Fibroblast of lung (primary cell): ENCODE measurements around the gene MUSTN1.

Source experiments
- CTCF ChIP-seq, 2 donors: IDR thresholded peaks in 1 of 2; conservative IDR thresholded peaks in 1 of 2; 1 replicate in 1 of 2; 2 replicates in 1 of 2; pipeline ENCODE4 v1.5.1; 2011 to 2012; ENCODE audit warnings: low read length in 2 of 2, control low read depth in 1 of 2, inconsistent platforms in 1 of 2, low read depth in 1 of 2, mild to moderate bottlenecking in 1 of 2
- EZH2 ChIP-seq: IDR thresholded peaks from 2 replicates; pipeline ENCODE4 v1.5.1; 2012; ENCODE audit warnings: low read length, control low read depth, mild to moderate bottlenecking; ENCODE audit errors: missing control alignments

GRCh38 chr3:52809662-52810377 lies 25.0 kb downstream of the MUSTN1 start:
- TF ChIP-seq CTCF (conservative IDR thresholded peaks at IDR 0.05 in 1 of 2, IDR thresholded peaks at IDR 0.05 in 1 of 2; ENCODE audit: low read depth in 1 of 2, low read length in 2 of 2) (no peak), EZH2 (no peak)
